HFFc6 (cell line): ENCODE data around the gene GPR137B. TPM values are rescaled to one million over a fixed set of nuclear protein-coding genes. Genes with fewer than 3 reads are reported as not detected.

Experiments
- DNase-seq: peaks from one replicate; pipeline ENCODE4 v3.0.0-alpha.2; 2018
- H3K27ac Mint-ChIP-seq: 2 replicates; pipeline ENCODE4 v1.8.0; 2020; ENCODE audit warnings: mild to moderate bottlenecking, mixed read lengths
- H3K27me3 Mint-ChIP-seq: 2 replicates; pipeline ENCODE4 v1.8.0; 2021; ENCODE audit warnings: mild to moderate bottlenecking, moderate library complexity, mixed read lengths; ENCODE audit not compliant: insufficient read depth
- H3K36me3 Mint-ChIP-seq: 2 replicates; pipeline ENCODE4 v1.8.0; 2021; ENCODE audit warnings: low read depth, mixed read lengths
- H3K4me1 Mint-ChIP-seq: 2 replicates; pipeline ENCODE4 v1.8.0; 2020; ENCODE audit warnings: low read depth, mixed read lengths
- H3K4me3 Mint-ChIP-seq: 2 replicates; pipeline ENCODE4 v1.8.0; 2020; ENCODE audit warnings: mild to moderate bottlenecking, moderate library complexity, mixed read lengths
- H3K9me3 Mint-ChIP-seq: 2 replicates; pipeline ENCODE4 v1.8.0; 2020; ENCODE audit warnings: mild to moderate bottlenecking, mixed read lengths
- CTCF ChIP-seq: fragments of 200-600 bp; sonication (generic); IDR thresholded peaks from 2 replicates; pipeline ENCODE4 v1.5.0; 2021; ENCODE audit warnings: antibody characterized with exemption, mild to moderate bottlenecking
- total RNA-seq, 6 experiments: library from RNA; stranded (reverse); fragmentation: NEBNext Ultra II Directional; extraction: Animal tissue kit (Norgen Biotek cat#: 25700); gene quantifications; 2 replicates in 1 of 6; 3 replicates in 5 of 6; pipeline ENCODE4 v1.2.3, GENCODE V29; 2021

Gene GPR137B
- total RNA-seq, 6 experiments from 2014 or later, result 9.7 to 13.8 (median 11.9) TPM

- H3K36me3 Mint-ChIP-seq, result no peaks in the 10 kb centered on the region
- no peaks in the 10 kb centered on the region for H3K9me3 Mint-ChIP-seq
- no peak for DNase-seq
- no peaks in the 10 kb centered on the region for H3K27me3 Mint-ChIP-seq
- no peaks in the 10 kb centered on the region for H3K4me1 Mint-ChIP-seq
- no peak for TF ChIP-seq CTCF
- H3K27ac Mint-ChIP-seq, result no peak overlapping the region
- H3K4me3 Mint-ChIP-seq, result no peak overlapping the region
Observed at GRCh38 chr1:236222632-236223031, 80.3 kb downstream of the GPR137B start.

GRCh38 chr1:236228411-236228810, 86.1 kb downstream of the GPR137B start:
- Mint-ChIP-seq H3K9me3 (no peaks in the 10 kb centered on the region), H3K4me3 (no peak overlapping the region), H3K36me3 (no peaks in the 10 kb centered on the region), H3K27ac (no peak overlapping the region), H3K27me3 (no peaks in the 10 kb centered on the region), H3K4me1 (no peaks in the 10 kb centered on the region)
- DNase-seq, result no peak
- no peak for TF ChIP-seq CTCF

DNA sequence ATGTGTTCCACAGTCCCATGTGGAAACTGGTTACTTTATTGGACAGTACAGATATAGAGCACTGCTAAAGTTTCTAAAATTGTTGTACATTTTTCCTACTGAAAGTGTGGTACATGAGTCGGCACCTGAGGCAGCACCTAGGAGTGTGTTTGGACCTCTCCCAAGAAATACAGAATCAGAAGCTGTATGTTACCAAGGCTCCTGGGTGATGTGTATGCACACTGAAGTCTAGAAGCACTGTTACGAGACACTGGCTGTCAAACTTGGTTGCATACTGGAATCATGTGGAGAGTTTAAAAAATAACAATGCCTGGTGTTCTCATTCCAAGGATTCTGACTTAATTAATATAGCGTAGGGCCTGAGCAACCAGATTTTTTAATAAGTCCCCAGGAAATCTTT, 92.8 kb downstream of the GPR137B start:
- Mint-ChIP-seq H3K4me1 (no peaks in the 10 kb centered on the region), H3K27ac (no peak overlapping the region), H3K27me3 (no peaks in the 10 kb centered on the region), H3K9me3 (no peaks in the 10 kb centered on the region), H3K4me3 (no peak overlapping the region), H3K36me3 (no peaks in the 10 kb centered on the region)
- TF ChIP-seq CTCF, result no peak
- no peak for DNase-seq

- H3K4me1 Mint-ChIP-seq, result no peaks in the 10 kb centered on the region
- no peaks in the 10 kb centered on the region for H3K36me3 Mint-ChIP-seq
- no peaks in the 10 kb centered on the region for H3K27me3 Mint-ChIP-seq
- DNase-seq, result no peak
- no peak overlapping the region for H3K4me3 Mint-ChIP-seq
- H3K27ac Mint-ChIP-seq, result no peak overlapping the region
- no peaks in the 10 kb centered on the region for H3K9me3 Mint-ChIP-seq
- TF ChIP-seq CTCF, result no peak
Observed at GRCh38 chr1:236239092-236239585, 96.8 kb downstream of the GPR137B start.

GRCh38 chr1:236240675-236241074, 98.3 kb downstream of the GPR137B start:
- Mint-ChIP-seq H3K27ac (no peak overlapping the region), H3K27me3 (no peaks in the 10 kb centered on the region), H3K9me3 (no peaks in the 10 kb centered on the region), H3K36me3 (no peaks in the 10 kb centered on the region), H3K4me3 (no peak overlapping the region), H3K4me1 (no peaks in the 10 kb centered on the region)
- DNase-seq, result no peak
- no peak for TF ChIP-seq CTCF

DNA sequence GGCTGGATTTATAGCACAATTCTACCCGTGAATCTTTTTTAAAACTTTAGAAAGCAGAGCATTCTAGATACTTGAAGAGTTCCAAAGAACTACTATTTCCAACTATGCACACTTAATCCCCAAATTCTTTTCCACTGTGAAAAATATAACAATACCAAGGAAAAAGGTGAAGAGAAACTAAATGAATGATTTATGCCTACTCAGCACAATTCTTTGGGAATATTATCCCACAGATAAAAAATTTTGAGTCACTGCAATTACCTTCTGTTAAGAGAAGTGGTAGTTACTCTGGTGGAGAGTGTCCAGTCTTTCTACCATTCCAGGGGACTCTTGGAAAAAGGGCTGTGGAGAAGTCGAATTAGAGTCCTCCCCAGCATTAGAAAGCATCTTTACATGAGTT, 100.2 kb downstream of the GPR137B start:
- Mint-ChIP-seq H3K4me3 (no peak overlapping the region), H3K27ac (no peak overlapping the region), H3K27me3 (no peaks in the 10 kb centered on the region), H3K36me3 (no peaks in the 10 kb centered on the region), H3K4me1 (peaks cover 5% of the 10 kb centered on the region; the same call in 1 of the 2 replicates), H3K9me3 (no peaks in the 10 kb centered on the region)
- TF ChIP-seq CTCF, result no peak
- DNase-seq, result no peak
